Neuronal stem cell (in vitro differentiated cells): ENCODE results near the gene CACNA1I.

Experiments
- DNase-seq: peaks from one replicate; pipeline ENCODE4 v3.0.0-alpha.2; 2013; ENCODE audit warnings: low spot score
- H2AFZ ChIP-seq: one replicate; pipeline ENCODE4 v1.6.1; 2013; ENCODE audit warnings: mild to moderate bottlenecking, low read length, inconsistent platforms
- H2AK5ac ChIP-seq: 2 replicates; pipeline ENCODE4 v1.6.1; 2013; ENCODE audit warnings: low read depth, mild to moderate bottlenecking, inconsistent platforms, low read length, moderate library complexity, mixed read lengths
- H2BK120ac ChIP-seq: 2 replicates; pipeline ENCODE4 v1.6.1; 2013; ENCODE audit warnings: low read depth, mild to moderate bottlenecking, inconsistent platforms, low read length, moderate library complexity, mixed read lengths
- H2BK12ac ChIP-seq: one replicate; pipeline ENCODE4 v1.6.1; 2013; ENCODE audit warnings: low read length, inconsistent platforms
- H2BK15ac ChIP-seq: 2 replicates; pipeline ENCODE4 v1.6.1; 2013; ENCODE audit warnings: mild to moderate bottlenecking, low read length, inconsistent platforms, mixed read lengths
- H2BK5ac ChIP-seq: one replicate; pipeline ENCODE4 v1.6.1; 2013; ENCODE audit warnings: inconsistent platforms, mild to moderate bottlenecking, low read length, moderate library complexity
- H3K14ac ChIP-seq: one replicate; pipeline ENCODE4 v1.6.1; 2013; ENCODE audit warnings: low read length, inconsistent platforms
- H3K18ac ChIP-seq: 2 replicates; pipeline ENCODE4 v1.6.1; 2013; ENCODE audit warnings: low read length, inconsistent platforms
- H3K23ac ChIP-seq: 2 replicates; pipeline ENCODE4 v1.6.1; 2013; ENCODE audit warnings: low read depth, mild to moderate bottlenecking, mixed read lengths, low read length, inconsistent platforms; ENCODE audit not compliant: poor library complexity
- H3K27ac ChIP-seq: replicated peaks from 3 replicates; pipeline ENCODE4 v1.5.1; 2013; ENCODE audit warnings: low read length, inconsistent platforms
- H3K27me3 ChIP-seq, 3 experiments: 2 replicates each; pipeline ENCODE4 v1.6.1; 2013; ENCODE audit warnings: low read length in 3 of 3, mild to moderate bottlenecking in 2 of 3, inconsistent platforms in 1 of 3, low read depth in 1 of 3, mixed read lengths in 1 of 3, moderate library complexity in 1 of 3; ENCODE audit not compliant: control insufficient read depth in 3 of 3, insufficient read depth in 3 of 3
- H3K36me3 ChIP-seq, 2 donors: replicated peaks in 1 of 2; 2 replicates each; pipeline ENCODE4 v1.6.1; 2013; ENCODE audit warnings: low read length in 2 of 2; ENCODE audit not compliant: control insufficient read depth in 2 of 2, insufficient read depth in 2 of 2
- H3K4ac ChIP-seq: 2 replicates; pipeline ENCODE4 v1.6.1; 2013; ENCODE audit warnings: inconsistent platforms, mild to moderate bottlenecking, low read length, moderate library complexity
- H3K4me1 ChIP-seq, 2 donors: 1 replicate in 1 of 2; 2 replicates in 1 of 2; pipeline ENCODE4 v1.6.1; 2013; ENCODE audit warnings: low read length in 2 of 2, low read depth in 1 of 2; ENCODE audit not compliant: control insufficient read depth in 2 of 2, insufficient read depth in 1 of 2
- H3K4me2 ChIP-seq: one replicate; pipeline ENCODE4 v1.6.1; 2013; ENCODE audit warnings: mild to moderate bottlenecking, low read length, inconsistent platforms; ENCODE audit not compliant: insufficient read depth, poor library complexity, severe bottlenecking
- H3K4me3 ChIP-seq, 2 donors: 2 replicates each; pipeline ENCODE4 v1.5.1; 2013; ENCODE audit warnings: low read length in 2 of 2, mild to moderate bottlenecking in 2 of 2, inconsistent platforms in 1 of 2, moderate library complexity in 1 of 2
- H3K79me1 ChIP-seq: one replicate; pipeline ENCODE4 v1.6.1; 2013; ENCODE audit warnings: low read depth, mild to moderate bottlenecking, inconsistent platforms, low read length, moderate library complexity
- H3K9ac ChIP-seq: one replicate; pipeline ENCODE4 v1.6.1; 2013; ENCODE audit warnings: mild to moderate bottlenecking, low read depth, low read length, inconsistent platforms; ENCODE audit not compliant: poor library complexity
- H3K9me3 ChIP-seq, 2 donors: replicated peaks in 1 of 2; 2 replicates each; pipeline versions ENCODE3 to v1.6.1; 2013; ENCODE audit warnings: low read length in 2 of 2, mild to moderate bottlenecking in 2 of 2, inconsistent platforms in 1 of 2, low read depth in 1 of 2, mixed read lengths in 1 of 2, moderate library complexity in 1 of 2; ENCODE audit not compliant: control insufficient read depth in 2 of 2, insufficient read depth in 1 of 2
- H4K8ac ChIP-seq: one replicate; pipeline ENCODE4 v1.6.1; 2013; ENCODE audit warnings: low read depth, mild to moderate bottlenecking, inconsistent platforms, low read length, moderate library complexity
- H4K91ac ChIP-seq: one replicate; pipeline ENCODE4 v1.6.1; 2013; ENCODE audit warnings: low read length, low read depth, mild to moderate bottlenecking, inconsistent platforms; ENCODE audit not compliant: poor library complexity
- WGBS, 2 donors: extraction: QIAGEN DNeasy Blood & Tissue Kit; methylation state at CpG; one replicate each; pipeline ENCODE4 v1.1.7; 2013; ENCODE audit warnings: missing lambda C conversion rate in 2 of 2, mixed read lengths in 1 of 2; ENCODE audit not compliant: insufficient read length in 2 of 2, insufficient replicate concordance in 1 of 2; ENCODE audit errors: extremely low coverage in 2 of 2; 5-methylcytosine and 5-hydroxymethylcytosine counted together

CACNA1I gene

GRCh38 chr22:39567135-39567946 is 3.2 kb upstream of the CACNA1I start:
- H2BK5ac ChIP-seq, result no peak overlapping the region
- no peak overlapping the region for H2BK15ac ChIP-seq
- H3K9ac ChIP-seq, result no peak overlapping the region
- no peak overlapping the region for H2BK12ac ChIP-seq
- no peak for DNase-seq
- H3K18ac ChIP-seq, result no peak overlapping the region
- H3K36me3 ChIP-seq, result peaks cover 0 to 3% of the 10 kb centered on the region in 2 donors
- no peak overlapping the region for H3K14ac ChIP-seq
- no peak overlapping the region for H2BK120ac ChIP-seq
- H3K27me3 ChIP-seq, result peaks cover 0 to 8% (median 4%) of the 10 kb centered on the region in 3 experiments
- H4K91ac ChIP-seq, result no peak overlapping the region
- no peak overlapping the region for H4K8ac ChIP-seq
- no peaks in the 10 kb centered on the region for H3K79me1 ChIP-seq
- no CpG with 5 or more reads among the region's 14 CpGs for WGBS, 2 donors
- no peak overlapping the region for H3K4ac ChIP-seq
- peaks cover 0 to 2% of the 10 kb centered on the region in 2 donors for H3K4me1 ChIP-seq
- no peak overlapping the region for H3K23ac ChIP-seq
- H3K4me2 ChIP-seq, result no peak overlapping the region
- peaks cover 0 to 11% of the 10 kb centered on the region in 2 donors for H3K9me3 ChIP-seq
- no peak overlapping the region for H3K27ac ChIP-seq
- H3K4me3 ChIP-seq, result no peak overlapping the region
- no peak overlapping the region for H2AFZ ChIP-seq
- no peak overlapping the region for H2AK5ac ChIP-seq

DNA sequence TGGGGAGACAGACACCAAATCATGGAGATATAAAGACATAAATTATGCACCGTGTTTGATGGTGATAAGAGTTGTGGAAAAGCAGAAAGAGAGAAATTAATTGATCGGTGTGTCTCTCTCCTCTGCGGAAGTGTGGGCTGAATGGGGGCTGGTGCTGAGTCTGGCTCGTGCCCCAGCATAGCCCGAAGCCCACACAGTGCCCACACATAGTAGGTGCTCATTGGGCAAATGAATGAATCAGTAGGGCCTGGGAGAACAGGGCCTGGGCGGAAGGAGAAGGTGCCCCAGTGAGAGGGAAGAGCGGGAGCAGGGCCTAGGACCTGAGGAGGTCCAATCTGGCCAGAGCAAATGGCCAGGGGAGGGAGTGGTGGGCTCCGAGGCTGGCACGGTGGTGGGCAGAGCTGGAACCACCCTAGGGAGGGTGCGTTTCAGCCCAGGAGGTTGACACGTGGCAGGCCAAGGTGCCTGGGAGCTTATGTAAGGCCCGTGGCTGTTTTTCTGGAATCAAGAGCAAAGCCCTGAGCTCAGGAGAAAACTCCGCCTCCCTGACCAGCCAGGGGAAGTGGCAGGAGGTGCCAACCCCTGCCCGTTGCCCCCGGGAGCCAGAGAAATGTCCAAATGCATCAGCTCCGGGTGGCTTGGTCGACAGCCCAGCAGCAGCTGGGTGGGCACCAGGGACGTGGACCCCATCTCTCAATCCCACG is 2.1 kb upstream of the CACNA1I start:
- H2BK15ac ChIP-seq, result peak overlapping the region; percentile 45
- H3K9me3 ChIP-seq, result peaks cover 0 to 11% of the 10 kb centered on the region in 2 donors
- H2AK5ac ChIP-seq, result peak overlapping the region; percentile 32
- no peak overlapping the region for H2BK120ac ChIP-seq
- no peak overlapping the region for H4K91ac ChIP-seq
- no peak overlapping the region for H3K9ac ChIP-seq
- no peak overlapping the region for H3K23ac ChIP-seq
- WGBS, 2 donors, result 100% methylated on average over 2 of the region's 19 CpGs; no CpG with 5 or more reads in 1 of the 2 donors
- peak overlapping the region; percentile 67 for H3K18ac ChIP-seq
- H3K4ac ChIP-seq, result no peak overlapping the region
- peak overlapping the region; percentile 55 for H2BK5ac ChIP-seq
- H2BK12ac ChIP-seq, result no peak overlapping the region
- no peak overlapping the region for H3K27ac ChIP-seq
- no peak for DNase-seq
- H3K4me1 ChIP-seq, result peaks cover 0 to 2% of the 10 kb centered on the region in 2 donors
- peaks cover 0 to 3% of the 10 kb centered on the region in 2 donors for H3K36me3 ChIP-seq
- no peaks in the 10 kb centered on the region for H3K79me1 ChIP-seq
- H3K27me3 ChIP-seq, result peaks cover 0 to 7% (median 4%) of the 10 kb centered on the region in 3 experiments
- H4K8ac ChIP-seq, result no peak overlapping the region
- H3K4me2 ChIP-seq, result no peak overlapping the region
- no peak overlapping the region for H2AFZ ChIP-seq
- H3K4me3 ChIP-seq, result no peak overlapping the region
- H3K14ac ChIP-seq, result no peak overlapping the region

GRCh38 chr22:39569066-39569465 is 1.5 kb upstream of the CACNA1I start:
- H4K91ac ChIP-seq, result no peak overlapping the region
- H2BK12ac ChIP-seq, result no peak overlapping the region
- H3K9me3 ChIP-seq, result peaks cover 0 to 4% of the 10 kb centered on the region in 2 donors
- DNase-seq, result no peak
- H2BK15ac ChIP-seq, result no peak overlapping the region
- peak overlapping the region; percentile 55 for H2BK5ac ChIP-seq
- no peak overlapping the region for H3K9ac ChIP-seq
- H3K27me3 ChIP-seq, result peaks cover 0 to 13% (median 2%) of the 10 kb centered on the region in 3 experiments
- H3K27ac ChIP-seq, result no peak overlapping the region
- no peak overlapping the region for H3K14ac ChIP-seq
- H3K23ac ChIP-seq, result no peak overlapping the region
- H3K4me3 ChIP-seq, result no peak overlapping the region
- peaks cover 0 to 2% of the 10 kb centered on the region in 2 donors for H3K4me1 ChIP-seq
- H3K18ac ChIP-seq, result no peak overlapping the region
- H3K4me2 ChIP-seq, result no peak overlapping the region
- no peak overlapping the region for H2BK120ac ChIP-seq
- no peak overlapping the region for H3K4ac ChIP-seq
- H2AK5ac ChIP-seq, result peak overlapping the region; percentile 32
- WGBS, 2 donors, result no CpG with 5 or more reads among the region's 7 CpGs
- no peaks in the 10 kb centered on the region for H3K79me1 ChIP-seq
- H4K8ac ChIP-seq, result no peak overlapping the region
- peaks cover 0 to 1% of the 10 kb centered on the region in 2 donors for H3K36me3 ChIP-seq
- no peak overlapping the region for H2AFZ ChIP-seq

DNA sequence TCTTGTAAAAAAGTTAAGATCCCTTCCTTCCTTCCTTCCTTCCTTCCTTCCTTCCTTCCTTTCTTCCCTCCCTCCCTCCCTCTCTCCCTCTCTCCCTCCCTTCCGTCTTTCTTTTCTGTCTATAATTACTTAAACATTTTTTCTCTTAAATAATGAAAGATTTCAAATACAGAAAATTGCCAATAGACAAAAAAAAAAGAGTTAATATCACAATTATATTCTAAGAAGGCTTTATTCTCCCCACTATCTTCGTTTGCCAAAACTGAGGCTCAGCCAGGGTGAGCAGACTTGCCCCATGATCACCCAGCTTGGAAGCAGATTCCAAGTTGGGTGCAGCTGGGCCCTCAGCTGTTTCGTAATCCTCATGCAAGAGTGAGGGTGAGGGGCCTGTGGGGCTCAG is 327 bp upstream of the CACNA1I start:
- Histone ChIP-seq H2AFZ (no peak overlapping the region), H3K18ac (no peak overlapping the region), H3K36me3 (no peaks in the 10 kb centered on the region), H3K4me1 (no peaks in the 10 kb centered on the region), H3K9ac (peak overlapping the region; percentile 15), H3K27ac (no peak overlapping the region), H3K4me3 (no peak overlapping the region), H3K14ac (peak overlapping the region; percentile 25), H3K27me3 (peaks cover 0 to 22% (median 0%) of the 10 kb centered on the region in 3 experiments), H4K8ac (no peak overlapping the region), H3K23ac (no peak overlapping the region), H2AK5ac (peak overlapping the region; percentile 72), H3K4ac (no peak overlapping the region), H2BK12ac (no peak overlapping the region), H2BK120ac (no peak overlapping the region), H3K79me1 (no peaks in the 10 kb centered on the region), H2BK5ac (no peak overlapping the region), H4K91ac (no peak overlapping the region), H3K4me2 (no peak overlapping the region), H3K9me3 (peaks cover 0 to 2% of the 10 kb centered on the region in 2 donors), H2BK15ac (no peak overlapping the region)
- DNase-seq, result no peak
- WGBS, 2 donors, result no CpG with 5 or more reads among the region's 3 CpGs
